Measurements from ENCODE around the gene WNT16. TPM values are rescaled to one million over a fixed set of nuclear protein-coding genes. Genes with fewer than 3 reads are reported as not detected.

WNT16 gene
- total and polyA plus RNA-seq, 2 of the 8 experiments (the other 6 are each of a cell fraction or from before 2014, with no cell fraction given), result 0.11 to 0.52 TPM

DNA sequence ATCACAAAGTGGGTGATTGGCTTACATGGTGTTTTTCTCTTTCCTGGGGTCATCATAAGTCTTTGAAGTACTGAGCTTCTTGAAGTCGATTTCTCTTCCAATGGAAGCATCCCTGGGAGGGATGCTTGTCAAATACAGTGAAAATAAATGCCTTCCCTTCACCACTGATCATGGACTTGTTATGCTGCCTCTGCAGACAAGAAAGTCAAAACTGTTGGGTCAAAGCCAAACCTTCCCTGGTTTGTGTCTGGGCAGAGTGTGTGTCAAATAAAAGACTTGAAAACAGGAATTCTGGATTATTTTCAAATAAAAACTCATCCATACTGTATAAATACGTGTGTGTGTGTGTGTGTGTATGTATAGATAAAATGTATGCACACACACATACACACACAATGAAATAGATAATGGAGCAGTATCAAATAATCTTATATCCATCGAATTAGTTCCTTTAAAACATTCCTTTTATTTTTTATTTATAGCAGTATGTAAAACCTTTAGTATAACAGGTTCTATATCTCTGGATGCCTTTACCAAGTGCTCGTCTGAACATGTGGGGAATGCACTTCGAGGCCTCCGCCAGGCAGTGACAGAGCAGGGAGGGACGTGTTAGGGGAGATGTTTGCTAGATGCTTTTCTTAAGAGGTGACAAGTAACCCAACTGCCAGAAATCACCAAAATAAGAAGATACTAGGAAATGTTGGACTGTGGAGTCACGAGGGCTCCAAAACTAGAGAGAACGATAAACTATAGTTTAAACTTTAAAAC is 27.2 kb upstream of the WNT16 start (continued):
- TF ChIP-seq, protein P1, sequence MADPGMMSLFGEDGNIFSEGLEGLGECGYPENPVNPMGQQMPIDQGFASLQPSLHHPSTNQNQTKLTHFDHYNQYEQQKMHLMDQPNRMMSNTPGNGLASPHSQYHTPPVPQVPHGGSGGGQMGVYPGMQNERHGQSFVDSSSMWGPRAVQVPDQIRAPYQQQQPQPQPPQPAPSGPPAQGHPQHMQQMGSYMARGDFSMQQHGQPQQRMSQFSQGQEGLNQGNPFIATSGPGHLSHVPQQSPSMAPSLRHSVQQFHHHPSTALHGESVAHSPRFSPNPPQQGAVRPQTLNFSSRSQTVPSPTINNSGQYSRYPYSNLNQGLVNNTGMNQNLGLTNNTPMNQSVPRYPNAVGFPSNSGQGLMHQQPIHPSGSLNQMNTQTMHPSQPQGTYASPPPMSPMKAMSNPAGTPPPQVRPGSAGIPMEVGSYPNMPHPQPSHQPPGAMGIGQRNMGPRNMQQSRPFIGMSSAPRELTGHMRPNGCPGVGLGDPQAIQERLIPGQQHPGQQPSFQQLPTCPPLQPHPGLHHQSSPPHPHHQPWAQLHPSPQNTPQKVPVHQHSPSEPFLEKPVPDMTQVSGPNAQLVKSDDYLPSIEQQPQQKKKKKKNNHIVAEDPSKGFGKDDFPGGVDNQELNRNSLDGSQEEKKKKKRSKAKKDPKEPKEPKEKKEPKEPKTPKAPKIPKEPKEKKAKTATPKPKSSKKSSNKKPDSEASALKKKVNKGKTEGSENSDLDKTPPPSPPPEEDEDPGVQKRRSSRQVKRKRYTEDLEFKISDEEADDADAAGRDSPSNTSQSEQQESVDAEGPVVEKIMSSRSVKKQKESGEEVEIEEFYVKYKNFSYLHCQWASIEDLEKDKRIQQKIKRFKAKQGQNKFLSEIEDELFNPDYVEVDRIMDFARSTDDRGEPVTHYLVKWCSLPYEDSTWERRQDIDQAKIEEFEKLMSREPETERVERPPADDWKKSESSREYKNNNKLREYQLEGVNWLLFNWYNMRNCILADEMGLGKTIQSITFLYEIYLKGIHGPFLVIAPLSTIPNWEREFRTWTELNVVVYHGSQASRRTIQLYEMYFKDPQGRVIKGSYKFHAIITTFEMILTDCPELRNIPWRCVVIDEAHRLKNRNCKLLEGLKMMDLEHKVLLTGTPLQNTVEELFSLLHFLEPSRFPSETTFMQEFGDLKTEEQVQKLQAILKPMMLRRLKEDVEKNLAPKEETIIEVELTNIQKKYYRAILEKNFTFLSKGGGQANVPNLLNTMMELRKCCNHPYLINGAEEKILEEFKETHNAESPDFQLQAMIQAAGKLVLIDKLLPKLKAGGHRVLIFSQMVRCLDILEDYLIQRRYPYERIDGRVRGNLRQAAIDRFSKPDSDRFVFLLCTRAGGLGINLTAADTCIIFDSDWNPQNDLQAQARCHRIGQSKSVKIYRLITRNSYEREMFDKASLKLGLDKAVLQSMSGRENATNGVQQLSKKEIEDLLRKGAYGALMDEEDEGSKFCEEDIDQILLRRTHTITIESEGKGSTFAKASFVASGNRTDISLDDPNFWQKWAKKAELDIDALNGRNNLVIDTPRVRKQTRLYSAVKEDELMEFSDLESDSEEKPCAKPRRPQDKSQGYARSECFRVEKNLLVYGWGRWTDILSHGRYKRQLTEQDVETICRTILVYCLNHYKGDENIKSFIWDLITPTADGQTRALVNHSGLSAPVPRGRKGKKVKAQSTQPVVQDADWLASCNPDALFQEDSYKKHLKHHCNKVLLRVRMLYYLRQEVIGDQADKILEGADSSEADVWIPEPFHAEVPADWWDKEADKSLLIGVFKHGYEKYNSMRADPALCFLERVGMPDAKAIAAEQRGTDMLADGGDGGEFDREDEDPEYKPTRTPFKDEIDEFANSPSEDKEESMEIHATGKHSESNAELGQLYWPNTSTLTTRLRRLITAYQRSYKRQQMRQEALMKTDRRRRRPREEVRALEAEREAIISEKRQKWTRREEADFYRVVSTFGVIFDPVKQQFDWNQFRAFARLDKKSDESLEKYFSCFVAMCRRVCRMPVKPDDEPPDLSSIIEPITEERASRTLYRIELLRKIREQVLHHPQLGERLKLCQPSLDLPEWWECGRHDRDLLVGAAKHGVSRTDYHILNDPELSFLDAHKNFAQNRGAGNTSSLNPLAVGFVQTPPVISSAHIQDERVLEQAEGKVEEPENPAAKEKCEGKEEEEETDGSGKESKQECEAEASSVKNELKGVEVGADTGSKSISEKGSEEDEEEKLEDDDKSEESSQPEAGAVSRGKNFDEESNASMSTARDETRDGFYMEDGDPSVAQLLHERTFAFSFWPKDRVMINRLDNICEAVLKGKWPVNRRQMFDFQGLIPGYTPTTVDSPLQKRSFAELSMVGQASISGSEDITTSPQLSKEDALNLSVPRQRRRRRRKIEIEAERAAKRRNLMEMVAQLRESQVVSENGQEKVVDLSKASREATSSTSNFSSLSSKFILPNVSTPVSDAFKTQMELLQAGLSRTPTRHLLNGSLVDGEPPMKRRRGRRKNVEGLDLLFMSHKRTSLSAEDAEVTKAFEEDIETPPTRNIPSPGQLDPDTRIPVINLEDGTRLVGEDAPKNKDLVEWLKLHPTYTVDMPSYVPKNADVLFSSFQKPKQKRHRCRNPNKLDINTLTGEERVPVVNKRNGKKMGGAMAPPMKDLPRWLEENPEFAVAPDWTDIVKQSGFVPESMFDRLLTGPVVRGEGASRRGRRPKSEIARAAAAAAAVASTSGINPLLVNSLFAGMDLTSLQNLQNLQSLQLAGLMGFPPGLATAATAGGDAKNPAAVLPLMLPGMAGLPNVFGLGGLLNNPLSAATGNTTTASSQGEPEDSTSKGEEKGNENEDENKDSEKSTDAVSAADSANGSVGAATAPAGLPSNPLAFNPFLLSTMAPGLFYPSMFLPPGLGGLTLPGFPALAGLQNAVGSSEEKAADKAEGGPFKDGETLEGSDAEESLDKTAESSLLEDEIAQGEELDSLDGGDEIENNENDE (IDR thresholded peaks at IDR 0.05; ENCODE audit: insufficient replicate concordance, low read length), result no peak
- no peak for TF ChIP-seq NRF1 (IDR thresholded peaks at IDR 0.05; ENCODE audit: low read depth, low read length)
- no peak for TF ChIP-seq CHD2 (IDR thresholded peaks at IDR 0.05; ENCODE audit: low read length)
- TF ChIP-seq HDAC2 (IDR thresholded peaks at IDR 0.05; ENCODE audit: borderline replicate concordance in 1 of 2, low read depth in 2 of 2, low read length in 2 of 2), result no peak
- no peak for TF ChIP-seq HDAC6 (IDR thresholded peaks at IDR 0.05; ENCODE audit: low read depth, low read length)
- TF ChIP-seq TBP (IDR thresholded peaks at IDR 0.05; ENCODE audit: low read depth, low read length), result no peak
- no peak for TF ChIP-seq PHF8 (conservative IDR thresholded peaks at IDR 0.05; ENCODE audit: low read depth, low read length)
- TF ChIP-seq TAF7 (optimal IDR thresholded peaks at IDR 0.05; ENCODE audit: borderline replicate concordance, low read depth, low read length), result no peak
- TF ChIP-seq, protein P2, sequence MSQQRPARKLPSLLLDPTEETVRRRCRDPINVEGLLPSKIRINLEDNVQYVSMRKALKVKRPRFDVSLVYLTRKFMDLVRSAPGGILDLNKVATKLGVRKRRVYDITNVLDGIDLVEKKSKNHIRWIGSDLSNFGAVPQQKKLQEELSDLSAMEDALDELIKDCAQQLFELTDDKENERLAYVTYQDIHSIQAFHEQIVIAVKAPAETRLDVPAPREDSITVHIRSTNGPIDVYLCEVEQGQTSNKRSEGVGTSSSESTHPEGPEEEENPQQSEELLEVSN (IDR thresholded peaks at IDR 0.05), result no peak

Data from H1 (cell line).